MM.1S (cell line): ENCODE results near the gene KIAA1549.

ENCODE experiments used
- DNase-seq: peaks from one replicate; pipeline ENCODE4 v3.0.0-alpha.2; 2015
- H2AFZ ChIP-seq: fragments of 300-600 bp; sonication (generic); 2 replicates; pipeline ENCODE4 v1.6.0; 2016; ENCODE audit warnings: antibody characterized with exemption, low read length
- H3F3A ChIP-seq: fragments of 300-600 bp; sonication (generic); 2 replicates; pipeline ENCODE4 v1.6.1; 2016; ENCODE audit warnings: mild to moderate bottlenecking, antibody characterized with exemption, low read length, moderate library complexity, mixed read lengths; ENCODE audit not compliant: insufficient read depth
- H3K27ac ChIP-seq: fragments of 300-600 bp; sonication (generic); 2 replicates; pipeline ENCODE4 v1.5.1; 2016; ENCODE audit warnings: mild to moderate bottlenecking, low read length
- H3K27me3 ChIP-seq: fragments of 300-600 bp; sonication (generic); replicated peaks from 2 replicates; pipeline ENCODE4 v1.6.0; 2016; ENCODE audit warnings: low read length; ENCODE audit not compliant: insufficient read depth
- H3K36me3 ChIP-seq: fragments of 300-600 bp; sonication (generic); replicated peaks from 2 replicates; pipeline ENCODE4 v1.6.1; 2016; ENCODE audit warnings: mild to moderate bottlenecking, low read length, mixed read lengths; ENCODE audit not compliant: insufficient read depth
- H3K4me1 ChIP-seq: fragments of 300-600 bp; sonication (generic); 2 replicates; pipeline ENCODE4 v1.6.1; 2016; ENCODE audit warnings: low read length, mixed read lengths
- H3K4me2 ChIP-seq: fragments of 300-600 bp; sonication (generic); 2 replicates; pipeline ENCODE4 v1.6.0; 2016; ENCODE audit warnings: low read depth, low read length
- H3K4me3 ChIP-seq: fragments of 300-600 bp; sonication (generic); 2 replicates; pipeline ENCODE4 v1.5.1; 2016; ENCODE audit warnings: low read length, mixed read lengths
- H3K79me2 ChIP-seq: fragments of 300-600 bp; sonication (generic); 2 replicates; pipeline ENCODE4 v1.6.1; 2016; ENCODE audit warnings: mixed run types, low read length, mixed read lengths
- H3K9ac ChIP-seq: fragments of 300-600 bp; sonication (generic); 2 replicates; pipeline ENCODE4 v1.6.1; 2016; ENCODE audit warnings: low read length, mixed read lengths
- H3K9me2 ChIP-seq: fragments of 300-600 bp; sonication (generic); replicated peaks from 2 replicates; pipeline ENCODE4 v1.6.1; 2016; ENCODE audit warnings: mild to moderate bottlenecking, low read length, mixed read lengths; ENCODE audit not compliant: insufficient read depth
- H3K9me3 ChIP-seq: fragments of 300-600 bp; sonication (generic); replicated peaks from 2 replicates; pipeline ENCODE4 v1.6.1; 2016; ENCODE audit warnings: mild to moderate bottlenecking, low read length, mixed read lengths; ENCODE audit not compliant: insufficient read depth
- H4K20me1 ChIP-seq: fragments of 300-600 bp; sonication (generic); 2 replicates; pipeline ENCODE4 v1.6.1; 2016; ENCODE audit warnings: mild to moderate bottlenecking, low read length, moderate library complexity, mixed read lengths; ENCODE audit not compliant: insufficient read depth
- CTCF ChIP-seq: fragments of 300-600 bp; sonication (generic); IDR thresholded peaks from 2 replicates; pipeline ENCODE4 v1.5.1; 2016; ENCODE audit warnings: antibody characterized with exemption, low read length, mixed read lengths
- EZH2 ChIP-seq: fragments of 300-600 bp; sonication (generic); optimal IDR thresholded peaks from 2 replicates; pipeline ENCODE3; 2017; ENCODE audit warnings: low read depth, mild to moderate bottlenecking, antibody characterized with exemption, low read length, mixed read lengths
- EZH2phosphoT487 ChIP-seq: fragments of 300-600 bp; sonication (generic); IDR thresholded peaks from 2 replicates; pipeline ENCODE4 v1.6.1; 2018; ENCODE audit warnings: antibody characterized with exemption, low read length

The KIAA1549 gene

GRCh38 chr7:138878856-138879255, 102.3 kb downstream of the KIAA1549 start:
- TF ChIP-seq EZH2phosphoT487: no peak
- TF ChIP-seq CTCF: no peak
- TF ChIP-seq EZH2: no peak
- Histone ChIP-seq H3K9ac (no peak overlapping the region), H3K36me3 (no peaks in the 10 kb centered on the region), H3K27me3 (no peaks in the 10 kb centered on the region), H3K9me2 (no peaks in the 10 kb centered on the region), H3K4me3 (no peak overlapping the region), H3K4me2 (no peak overlapping the region), H2AFZ (no peak overlapping the region), H3K9me3 (no peaks in the 10 kb centered on the region), H3K27ac (no peak overlapping the region), H3K4me1 (no peaks in the 10 kb centered on the region), H3F3A (no peaks in the 10 kb centered on the region), H4K20me1 (no peaks in the 10 kb centered on the region), H3K79me2 (no peaks in the 10 kb centered on the region)
- no peak for DNase-seq

- Histone ChIP-seq H3K9me3 (no peaks in the 10 kb centered on the region), H3F3A (no peaks in the 10 kb centered on the region), H3K4me1 (no peaks in the 10 kb centered on the region), H3K4me3 (no peak overlapping the region), H4K20me1 (no peaks in the 10 kb centered on the region), H3K27me3 (no peaks in the 10 kb centered on the region), H3K79me2 (no peaks in the 10 kb centered on the region), H3K9ac (no peak overlapping the region), H3K4me2 (no peak overlapping the region), H2AFZ (no peak overlapping the region), H3K9me2 (no peaks in the 10 kb centered on the region), H3K27ac (no peak overlapping the region), H3K36me3 (no peaks in the 10 kb centered on the region)
- no peak for DNase-seq
- TF ChIP-seq EZH2phosphoT487: no peak
- no peak for TF ChIP-seq CTCF
- TF ChIP-seq EZH2: no peak
These were observed 103.1 kb downstream of the KIAA1549 start for GRCh38 chr7:138878051-138878450.

DNA sequence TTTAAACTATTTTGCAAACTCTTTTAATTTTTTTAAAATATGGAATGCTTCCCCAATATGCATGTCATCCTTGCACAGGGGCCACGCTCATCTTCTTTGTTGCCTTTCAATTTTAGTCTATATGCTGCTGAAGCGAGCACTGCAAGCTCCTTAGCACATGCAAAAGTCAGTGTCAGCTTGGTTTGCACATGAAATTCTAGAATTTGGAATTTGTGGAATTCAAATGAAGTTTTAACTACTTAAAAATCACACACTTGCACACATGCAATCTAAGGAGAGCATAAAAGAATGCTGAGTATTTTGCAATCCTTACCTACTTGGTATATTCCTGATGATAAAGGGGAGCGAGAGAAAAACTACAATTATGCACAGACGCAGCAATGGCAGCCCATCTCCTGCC, 104.9 kb downstream of the KIAA1549 start:
- Histone ChIP-seq H3K9ac (no peak overlapping the region), H3K79me2 (no peaks in the 10 kb centered on the region), H3F3A (no peaks in the 10 kb centered on the region), H4K20me1 (no peaks in the 10 kb centered on the region), H3K4me1 (no peaks in the 10 kb centered on the region), H3K27ac (no peak overlapping the region), H3K9me3 (no peaks in the 10 kb centered on the region), H3K4me3 (no peak overlapping the region), H2AFZ (no peak overlapping the region), H3K36me3 (no peaks in the 10 kb centered on the region), H3K27me3 (no peaks in the 10 kb centered on the region), H3K4me2 (no peak overlapping the region), H3K9me2 (no peaks in the 10 kb centered on the region)
- no peak for DNase-seq
- TF ChIP-seq EZH2phosphoT487: no peak
- TF ChIP-seq CTCF: no peak
- no peak for TF ChIP-seq EZH2
